CD4-positive, alpha-beta T cell treated with Interleukin-12 subunit alpha and Interleukin-12 subunit beta, for 1 hour (primary cell): ENCODE measurements around the gene MAD1L1.
"Not testable (repeated sequence)": the region's sequence is repeated elsewhere in the genome, so short reads cannot be mapped to it uniquely, and the experiment has no call there.

Experiments
- DNase-seq: peaks from one replicate; pipeline ENCODE4 v3.0.0-alpha.2; 2020

The MAD1L1 gene

GRCh38 chr7:1883834-1884582, 348.7 kb downstream of the MAD1L1 start:
- DNase-seq: no peak

- DNase-seq: no peak
Measured at GRCh38 chr7:1883031-1883761, 349.5 kb downstream of the MAD1L1 start.

- no peak for DNase-seq
Measured at GRCh38 chr7:1882451-1882850, 350.3 kb downstream of the MAD1L1 start.

DNA sequence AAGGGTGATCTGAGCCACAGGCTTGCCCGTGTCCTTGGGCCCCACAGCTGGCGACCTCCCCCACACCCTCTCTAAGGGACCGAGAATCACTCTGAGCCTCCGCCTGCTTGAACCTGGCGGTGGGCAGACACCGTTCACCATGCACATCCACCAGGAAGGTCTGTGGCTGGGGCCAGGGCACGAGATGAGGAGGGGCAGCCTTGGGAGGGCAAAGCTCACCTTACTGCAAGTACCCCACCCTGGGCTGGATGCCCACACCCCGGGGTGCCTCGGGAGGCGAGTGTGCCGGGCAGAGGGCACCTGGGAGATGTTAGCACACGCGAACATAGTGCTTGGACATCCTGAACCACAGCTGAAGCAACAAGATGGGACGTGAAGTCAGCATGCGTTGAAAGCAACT, 350.8 kb downstream of the MAD1L1 start:
- no peak for DNase-seq

- DNase-seq: not testable (repeated sequence)
Measured at GRCh38 chr7:1876641-1877040, 356.1 kb downstream of the MAD1L1 start.

DNA sequence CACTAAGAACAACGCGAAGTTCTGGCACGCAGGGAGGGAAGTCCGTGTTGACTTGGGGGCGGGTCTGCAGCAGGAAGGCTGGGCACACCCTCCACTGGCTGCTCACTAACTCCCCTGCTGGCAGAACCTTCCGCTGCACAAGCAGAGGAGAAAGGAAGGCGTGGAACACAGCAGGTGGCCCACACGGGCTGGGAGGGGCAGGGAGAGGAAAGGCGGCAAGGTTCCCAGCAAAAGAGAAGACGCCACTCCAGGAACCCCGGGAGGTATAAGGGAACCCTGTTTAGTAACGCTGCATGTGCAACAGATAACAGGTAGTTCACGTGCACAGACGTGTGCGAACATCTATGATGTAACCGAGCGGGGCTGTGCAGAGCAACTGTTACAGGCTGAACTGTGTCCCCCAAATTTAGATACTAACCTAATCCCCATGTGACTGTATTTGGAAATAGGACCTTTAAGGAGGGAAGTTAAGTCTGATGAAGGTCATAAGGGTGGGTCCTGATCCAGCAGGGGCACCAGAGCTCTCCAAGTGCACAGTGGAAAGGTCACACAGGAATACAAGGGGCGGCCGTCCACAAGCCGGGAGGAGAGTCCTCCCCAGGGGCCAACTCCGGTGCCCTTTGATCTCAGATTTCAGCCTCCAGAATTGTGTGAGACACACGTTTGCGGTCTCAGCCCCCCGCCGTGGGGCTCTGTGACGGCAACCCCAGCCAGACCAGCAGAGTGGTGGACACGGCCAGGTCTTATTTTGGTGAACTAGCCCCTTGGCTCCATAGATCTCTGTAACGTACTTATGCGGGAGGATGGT, 357.1 kb downstream of the MAD1L1 start:
- DNase-seq: not testable (repeated sequence)

DNA sequence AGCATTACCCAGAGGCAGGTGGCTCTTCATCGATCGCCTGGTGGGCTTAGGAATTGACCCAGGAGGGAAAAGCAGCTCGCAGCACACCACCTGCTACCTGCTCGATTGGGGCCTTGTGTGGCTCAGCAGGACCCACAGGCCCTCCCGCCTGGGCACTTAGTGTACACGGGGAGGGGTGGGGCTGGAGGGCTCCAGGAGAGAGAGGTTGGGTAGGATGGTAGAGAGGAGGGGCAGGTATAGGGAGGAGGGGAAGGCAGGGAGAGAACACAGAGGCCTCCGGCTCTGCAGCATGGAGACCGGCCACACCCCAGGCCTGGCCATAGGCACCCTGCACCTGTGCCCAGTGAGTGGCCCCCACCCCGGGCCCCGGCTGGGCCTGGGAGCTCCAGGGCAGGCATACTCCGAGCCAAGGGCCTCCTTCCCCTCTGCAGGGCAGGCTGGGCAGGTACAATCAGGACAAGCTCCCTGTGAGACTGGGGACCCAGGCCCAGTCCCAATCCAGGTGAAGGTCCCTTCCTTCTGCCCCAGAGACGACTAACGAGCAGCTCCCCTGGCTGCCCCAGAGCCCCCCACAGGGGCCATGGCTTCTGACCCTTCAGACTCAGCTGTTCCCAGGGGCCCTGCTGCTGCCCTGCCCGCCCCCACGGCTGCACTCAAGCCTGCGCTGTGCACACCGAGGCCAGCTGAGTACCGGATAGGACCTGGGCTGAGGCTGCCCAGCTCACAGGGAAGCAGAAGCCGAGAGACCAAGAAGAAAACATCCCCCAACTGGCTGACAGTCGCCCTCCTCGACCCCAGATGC, 358.0 kb downstream of the MAD1L1 start:
- DNase-seq: not testable (repeated sequence)

GRCh38 chr7:1873857-1874589, 358.7 kb downstream of the MAD1L1 start:
- no peak for DNase-seq

DNA sequence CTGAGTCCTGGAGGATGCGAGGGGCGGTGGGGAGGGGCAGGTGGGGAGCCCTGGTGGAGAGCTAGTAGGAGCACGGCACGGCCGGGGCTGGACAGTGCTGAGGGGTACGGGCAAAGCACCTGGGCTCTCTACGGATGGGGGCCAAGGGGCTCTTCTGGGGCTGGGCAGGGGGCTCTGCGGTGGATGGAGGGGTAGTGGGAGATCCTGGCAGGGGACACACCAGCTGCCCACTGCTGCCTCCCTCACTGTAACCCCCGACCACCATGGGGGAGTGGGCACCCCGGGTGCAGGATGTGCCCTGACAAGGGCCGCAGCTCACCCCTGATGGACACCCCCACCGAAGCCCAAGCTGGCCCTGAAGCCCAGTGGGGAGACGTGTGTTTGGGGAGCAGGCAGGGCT, 359.3 kb downstream of the MAD1L1 start:
- DNase-seq: no peak

GRCh38 chr7:1873070-1873405, 359.7 kb downstream of the MAD1L1 start:
- no peak for DNase-seq

DNA sequence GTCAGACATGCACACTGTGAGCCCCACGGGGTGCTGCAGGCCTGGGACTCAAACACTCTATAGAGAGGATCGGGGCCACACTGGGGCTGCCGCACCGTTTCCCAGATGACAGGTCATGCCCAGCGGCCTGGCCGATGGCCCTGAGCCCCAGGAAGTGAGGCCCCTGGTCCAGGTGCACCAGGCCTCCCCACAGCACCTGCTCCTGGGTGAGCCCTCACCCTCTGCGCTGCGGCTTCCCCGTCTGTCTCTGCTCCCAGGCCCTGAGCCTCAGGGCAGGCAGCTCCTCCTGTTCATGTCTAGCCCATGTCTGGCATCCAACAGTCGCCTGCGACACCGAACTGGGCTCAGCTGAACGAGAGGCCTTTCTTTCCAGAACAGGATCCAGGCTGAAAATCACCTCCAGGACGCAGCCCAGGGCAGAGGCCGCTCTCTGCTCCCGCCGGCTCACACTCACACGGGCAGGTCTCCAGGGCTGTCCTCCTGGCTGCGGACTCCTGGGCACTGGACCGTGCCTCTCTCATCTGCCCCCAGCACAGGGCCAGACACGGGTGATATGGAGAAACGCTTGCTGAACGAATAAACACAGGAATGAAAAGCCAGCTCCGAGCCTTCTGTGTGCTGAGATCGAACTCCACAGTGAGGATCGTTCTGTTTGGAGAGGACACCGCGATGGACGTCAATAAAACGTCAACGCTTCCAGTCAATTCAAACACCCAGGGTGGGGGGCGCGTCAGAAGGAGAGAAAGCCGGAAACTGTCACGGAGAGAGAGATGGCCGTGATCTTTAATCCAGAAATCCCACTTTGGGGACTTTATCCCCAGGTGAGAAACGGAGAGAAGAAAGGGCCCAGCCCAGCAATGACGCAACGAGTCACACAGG, 360.3 kb downstream of the MAD1L1 start:
- DNase-seq: no peak

- DNase-seq: no peak
Measured at GRCh38 chr7:1869452-1870130, 363.2 kb downstream of the MAD1L1 start.

- DNase-seq: no peak
Measured at GRCh38 chr7:1868516-1869165, 364.1 kb downstream of the MAD1L1 start.

DNA sequence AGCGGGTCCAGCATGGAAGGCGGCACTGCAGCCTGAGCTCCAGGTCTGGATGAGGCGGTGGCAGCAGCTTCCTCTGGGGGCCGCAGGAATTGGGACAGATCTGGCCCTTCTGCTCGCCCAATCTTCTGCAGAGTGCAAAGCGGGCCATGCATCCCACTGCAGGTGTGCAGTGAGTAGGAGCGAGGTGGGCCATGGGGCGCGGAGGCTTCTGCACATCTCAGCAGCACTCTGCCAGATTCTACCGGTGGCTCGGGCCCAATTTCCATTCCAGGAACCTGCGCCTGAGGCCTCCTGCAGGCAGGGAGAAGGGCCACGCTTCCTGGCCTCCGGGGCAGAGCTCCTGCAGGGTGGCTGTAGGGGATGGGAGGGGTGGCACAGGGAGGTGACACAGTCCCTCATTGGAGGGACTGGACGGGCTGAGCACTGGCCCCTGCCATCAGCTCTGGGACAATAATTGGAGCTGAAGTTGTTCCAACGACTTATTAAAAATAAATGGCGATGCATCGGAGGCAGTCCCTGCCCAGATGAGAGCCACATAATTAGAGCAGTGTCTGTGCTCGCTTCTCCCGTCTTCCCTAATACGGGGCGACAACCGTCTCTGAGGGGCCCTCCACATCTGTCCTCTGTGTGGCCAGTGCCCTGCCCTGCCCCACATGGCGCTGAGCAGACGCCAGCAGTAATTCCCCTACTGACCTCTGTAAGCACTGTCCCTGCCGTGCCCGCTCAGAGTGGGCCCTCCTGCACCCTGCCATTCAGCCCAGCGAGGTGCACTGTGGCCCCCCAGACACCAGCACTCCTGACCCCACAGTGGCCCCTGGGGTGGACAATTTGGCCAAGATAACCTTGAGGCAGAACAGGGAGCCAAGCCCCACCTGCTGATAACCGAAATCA, 365.1 kb downstream of the MAD1L1 start:
- no peak for DNase-seq

- DNase-seq: no peak
Measured at GRCh38 chr7:1866601-1867000, 366.1 kb downstream of the MAD1L1 start.

- DNase-seq: no peak
Measured at GRCh38 chr7:1865571-1866255, 367.0 kb downstream of the MAD1L1 start.

DNA sequence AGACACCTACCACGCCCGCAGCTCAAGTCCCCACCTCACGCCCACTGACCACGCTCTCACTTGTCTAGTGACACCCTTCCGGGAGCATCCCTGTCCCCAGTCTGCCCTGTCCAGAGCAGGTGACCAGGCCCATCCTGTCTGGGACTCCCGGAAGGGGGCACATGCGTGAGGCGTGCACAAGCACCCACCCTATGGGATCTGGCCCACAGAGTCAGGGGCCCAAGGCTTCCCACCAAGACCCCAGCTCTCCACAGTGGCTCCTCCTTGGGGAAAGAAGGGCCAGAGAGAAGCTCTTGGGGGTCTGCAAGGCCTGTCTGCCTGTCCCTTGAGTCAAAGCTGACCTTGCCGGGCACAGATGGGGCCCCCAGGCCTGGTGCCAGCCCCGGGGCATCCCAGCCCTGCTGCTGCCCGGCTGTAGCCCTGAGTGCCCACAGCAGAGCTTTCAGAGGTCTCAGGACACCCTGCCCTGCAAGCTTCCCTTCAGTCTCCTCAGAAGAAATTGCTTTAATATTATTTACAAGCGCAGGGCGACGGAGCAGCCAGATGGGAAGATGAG, 367.7 kb downstream of the MAD1L1 start:
- DNase-seq: no peak
